Measurements from ENCODE around the gene SERTAD2.

GRCh38 chr2:64610316-64610855, 43.3 kb downstream of the SERTAD2 start:
- TF ChIP-seq, protein P1, sequence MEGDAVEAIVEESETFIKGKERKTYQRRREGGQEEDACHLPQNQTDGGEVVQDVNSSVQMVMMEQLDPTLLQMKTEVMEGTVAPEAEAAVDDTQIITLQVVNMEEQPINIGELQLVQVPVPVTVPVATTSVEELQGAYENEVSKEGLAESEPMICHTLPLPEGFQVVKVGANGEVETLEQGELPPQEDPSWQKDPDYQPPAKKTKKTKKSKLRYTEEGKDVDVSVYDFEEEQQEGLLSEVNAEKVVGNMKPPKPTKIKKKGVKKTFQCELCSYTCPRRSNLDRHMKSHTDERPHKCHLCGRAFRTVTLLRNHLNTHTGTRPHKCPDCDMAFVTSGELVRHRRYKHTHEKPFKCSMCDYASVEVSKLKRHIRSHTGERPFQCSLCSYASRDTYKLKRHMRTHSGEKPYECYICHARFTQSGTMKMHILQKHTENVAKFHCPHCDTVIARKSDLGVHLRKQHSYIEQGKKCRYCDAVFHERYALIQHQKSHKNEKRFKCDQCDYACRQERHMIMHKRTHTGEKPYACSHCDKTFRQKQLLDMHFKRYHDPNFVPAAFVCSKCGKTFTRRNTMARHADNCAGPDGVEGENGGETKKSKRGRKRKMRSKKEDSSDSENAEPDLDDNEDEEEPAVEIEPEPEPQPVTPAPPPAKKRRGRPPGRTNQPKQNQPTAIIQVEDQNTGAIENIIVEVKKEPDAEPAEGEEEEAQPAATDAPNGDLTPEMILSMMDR (IDR thresholded peaks at IDR 0.05): no peak
- no peak for TF ChIP-seq POLR2A (IDR thresholded peaks at IDR 0.05)
